K562 (cell line): ENCODE measurements around the gene TRIM26. TPM values are rescaled to one million over a fixed set of nuclear protein-coding genes. Genes with fewer than 3 reads are reported as not detected.

Source experiments
- ATAC-seq: fragments of 200-7000 bp; cut with Tn5 transposase; 3 replicates; pipeline ENCODE4 v1.9.1; 2020; ENCODE audit warnings: moderate library complexity
- BruUV-seq: library from RNA; stranded (reverse); fragments of 400-500 nt; replicated peaks from 2 replicates; lab custom pipeline; 2021; lab: Mats Ljungman, UMichigan
- CTCF ChIA-PET: fragments of 300-600 bp; formaldehyde crosslinking; extraction: SDS; loops from one replicate; lab custom pipeline; 2021; ENCODE audit warnings: low intra/inter-chr PET ratio; lab: Yijun Ruan, JAX
- POLR2A ChIA-PET: fragments of 300-600, 350-650 bp; sonication (Branson Sonifier 250); formaldehyde crosslinking; extraction: SDS; loops from one replicate; lab custom pipeline; 2021; ENCODE audit warnings: antibody characterized with exemption, inconsistent platforms; lab: Yijun Ruan, JAX
- DNase-seq, 4 experiments: peaks; one replicate each; pipeline versions ENCODE4 v3.0.0 to v3.0.0-alpha.2; 2011 to 2018; ENCODE audit warnings: low spot score in 3 of 4, mixed read lengths in 3 of 4; ENCODE audit errors: extremely low read depth in 1 of 4
- FAIRE-seq: peaks from 2 replicates; lab custom pipeline; 2011; peaks lifted over from hg19 to GRCh38; lab: Jason Lieb, UNC
- H2AFZ ChIP-seq: 2 replicates; pipeline ENCODE4 v1.6.0; 2011; ENCODE audit warnings: low read depth, low read length, control low read depth, inconsistent platforms
- H3K27ac ChIP-seq: fragments of 200-600 bp; 3 replicates; pipeline ENCODE4 v1.8.0; 2011; ENCODE audit warnings: low read depth, mild to moderate bottlenecking, control low read depth, inconsistent platforms, low read length, moderate library complexity, mixed read lengths; ENCODE audit errors: extremely low read depth
- H3K27me3 ChIP-seq, 2 experiments: fragments of 300-600 bp in 1 of 2; 2 replicates in 1 of 2; 3 replicates in 1 of 2; pipeline versions ENCODE4 v1.6.0 to v1.8.0; 2011; ENCODE audit warnings: inconsistent platforms in 2 of 2, low read length in 2 of 2, mild to moderate bottlenecking in 1 of 2, mixed read lengths in 1 of 2, moderate library complexity in 1 of 2; ENCODE audit not compliant: control insufficient read depth in 2 of 2, insufficient read depth in 2 of 2
- H3K36me3 ChIP-seq: fragments of 300-600 bp; 3 replicates; pipeline ENCODE4 v1.8.0; 2011; ENCODE audit warnings: mild to moderate bottlenecking, low read length, inconsistent platforms; ENCODE audit not compliant: control insufficient read depth, insufficient read depth
- H3K4me1 ChIP-seq, 2 experiments: fragments of 200-600 bp in 1 of 2; replicated peaks in 1 of 2; 2 replicates in 1 of 2; 3 replicates in 1 of 2; pipeline versions ENCODE4 v1.5.1 to v1.8.0; 2011; ENCODE audit warnings: inconsistent platforms in 2 of 2, low read length in 2 of 2, mild to moderate bottlenecking in 1 of 2, mixed read lengths in 1 of 2, moderate library complexity in 1 of 2; ENCODE audit not compliant: control insufficient read depth in 2 of 2, insufficient read depth in 2 of 2
- H3K4me2 ChIP-seq: 2 replicates; pipeline ENCODE4 v1.6.1; 2011; ENCODE audit warnings: low read length, control low read depth, inconsistent platforms, mixed read lengths; ENCODE audit not compliant: insufficient read depth
- H3K4me3 ChIP-seq: fragments of 200-600 bp; sonication (generic), shearing (Covaris generic); 2 replicates; pipeline ENCODE4 v1.5.1; 2016; ENCODE audit warnings: control low read depth, inconsistent platforms
- H3K79me2 ChIP-seq: fragments of 200-600 bp; 3 replicates; pipeline ENCODE4 v1.8.0; 2011; ENCODE audit warnings: low read length, inconsistent platforms; ENCODE audit not compliant: control insufficient read depth, insufficient read depth
- H3K9ac ChIP-seq, 2 experiments: 2 replicates each; pipeline versions ENCODE4 v1.6.0 to v1.6.1; 2011; ENCODE audit warnings: low read depth in 2 of 2, low read length in 2 of 2, control low read depth in 1 of 2, inconsistent platforms in 1 of 2, mild to moderate bottlenecking in 1 of 2, mixed read lengths in 1 of 2; ENCODE audit not compliant: insufficient read depth in 1 of 2
- H3K9me1 ChIP-seq: one replicate; pipeline ENCODE4 v1.6.0; 2011; ENCODE audit warnings: inconsistent platforms, mild to moderate bottlenecking, low read length, moderate library complexity; ENCODE audit not compliant: control insufficient read depth, insufficient read depth
- H3K9me3 ChIP-seq: replicated peaks from 2 replicates; pipeline ENCODE4 v1.5.1; 2011; ENCODE audit warnings: low read depth, low read length, inconsistent platforms; ENCODE audit not compliant: control insufficient read depth, insufficient read depth
- H4K20me1 ChIP-seq: replicated peaks from 2 replicates; pipeline ENCODE4 v1.6.1; 2011; ENCODE audit warnings: low read length, inconsistent platforms, mixed read lengths; ENCODE audit not compliant: control insufficient read depth, insufficient read depth
- CBFA2T3 ChIP-seq: fragments of 450-650 bp; IDR thresholded peaks from 2 replicates; pipeline ENCODE4 v1.6.1; 2017
- CREBBP ChIP-seq: IDR thresholded peaks from one replicate; pipeline ENCODE4 v1.6.1; 2012; ENCODE audit warnings: low read depth, mild to moderate bottlenecking, control low read depth, inconsistent platforms, low read length
- EWSR1 ChIP-seq: fragments of 450-650 bp; IDR thresholded peaks from 2 replicates; pipeline ENCODE4 v1.6.1; 2018; ENCODE audit warnings: borderline replicate concordance, mild to moderate bottlenecking, low read depth, moderate library complexity; ENCODE audit not compliant: partially characterized antibody
- KDM5B ChIP-seq: fragments of 200-600 bp; sonication (generic); IDR thresholded peaks from 2 replicates; pipeline ENCODE4 v1.6.1; 2012; ENCODE audit warnings: low read depth, mild to moderate bottlenecking, moderate library complexity, low read length, control low read depth, inconsistent platforms; ENCODE audit not compliant: insufficient replicate concordance
- MYBL2 ChIP-seq, 2 experiments: fragments of 450-650 bp in 1 of 2; sonication (generic) in 1 of 2; formaldehyde crosslinking in 1 of 2; IDR thresholded peaks; 2 replicates each; pipeline versions ENCODE4 v1.6.1 to v1.8.1; 2017 to 2022; ENCODE audit warnings: borderline replicate concordance in 1 of 2, inconsistent platforms in 1 of 2, low read depth in 1 of 2, mild to moderate bottlenecking in 1 of 2, missing genetic modification reagents in 1 of 2, moderate library complexity in 1 of 2
- SMAD4 ChIP-seq: fragments of 250-450 bp; sonication (Bioruptor Pico); conservative IDR thresholded peaks from 2 replicates; pipeline ENCODE4 v1.8.0; 2021; ENCODE audit warnings: inconsistent platforms, mild to moderate bottlenecking, moderate library complexity
- ZNF444 ChIP-seq: fragments of 250-450 bp; sonication (Bioruptor Pico); IDR thresholded peaks from 2 replicates; pipeline ENCODE4 v1.4.0; 2020; ENCODE audit warnings: mild to moderate bottlenecking, moderate library complexity
- WGBS: fragments of 100-300 bp; shearing (Covaris generic); methylation state at CpG from one replicate; pipeline ENCODE4 v1.1.6; 2016; ENCODE audit warnings: low coverage, mixed read lengths; ENCODE audit not compliant: insufficient coverage; ENCODE audit errors: missing lambda C conversion rate; 5-methylcytosine and 5-hydroxymethylcytosine counted together
- in situ Hi-C: fragments of 300-500 bp; cut with MboI; formaldehyde crosslinking; loops from 4 replicates; pipeline ENCODE4 v1.15.0; 2018; ENCODE audit warnings: inconsistent platforms, mixed read lengths
- intact Hi-C: fragments of 100-400 bp; cut with micrococcal nuclease; formaldehyde crosslinking; loops from 2 replicates; pipeline ENCODE4 v1.14.2; 2022
- polyA plus RNA-seq, 8 experiments: library from polyadenylated mRNA; depleted of rRNA in 4 of 8; stranded (reverse) in 5 of 8; unstranded in 3 of 8; fragments of >200 nt; fragmentation: Nextera tagmentation in 2 of 8; fragmentation: Illumina TruSeq in 1 of 8; extraction: Ambion mirVana in 2 of 8; extraction: Trizol in 1 of 8; gene quantifications; 2 replicates each; pipeline versions ENCODE4 v1.2.1 to v1.2.3, GENCODE V29; 2011 to 2014; ENCODE audit warnings: inconsistent platforms in 1 of 8, missing spikeins in 1 of 8
- total RNA-seq, 7 experiments: library from RNA; depleted of rRNA in 6 of 7; stranded (reverse); fragments of >200 nt in 6 of 7; fragmentation: Illumina TruSeq in 2 of 7; extraction: Trizol in 2 of 7; gene quantifications; 2 replicates each; pipeline versions ENCODE4 v1.2.1 to v1.2.3, GENCODE V29; 2011 to 2021; ENCODE audit warnings: low replicate concordance in 1 of 7

The TRIM26 gene
- total and polyA plus RNA-seq, 9 of the 15 experiments (the other 6 are each of a cell fraction or from before 2014, with no cell fraction given) = 0.80 to 5.0 (median 2.8) TPM

- BruUV-seq = no TSS peak
- no peaks in the 10 kb centered on the region for H3K36me3 ChIP-seq
- POLR2A ChIA-PET = interaction anchor here (0.7 kb wide), 1 partner anchor 231 kb away, joined by 3 read pairs; no protein-coding TSS in a partner anchor
- H3K27ac ChIP-seq = no peak overlapping the region
- no peak overlapping the region for H3K4me2 ChIP-seq
- H3K9ac ChIP-seq = no peak overlapping the region
- H3K9me3 ChIP-seq = no peaks in the 10 kb centered on the region
- no peak for DNase-seq
- CTCF ChIA-PET = no interaction called here
- no peak overlapping the region for H2AFZ ChIP-seq
- peaks cover 0 to 10% of the 10 kb centered on the region in 2 experiments; a peak in 2 of 5 replicates for H3K4me1 ChIP-seq
- H3K9me1 ChIP-seq = no peaks in the 10 kb centered on the region
- no peak for TF ChIP-seq SMAD4
- TF ChIP-seq EWSR1 = no peak
- TF ChIP-seq CBFA2T3 = no peak
- TF ChIP-seq MYBL2 (IDR thresholded peaks at IDR 0.05; ENCODE audit: low read depth) = no peak
- TF ChIP-seq MYBL2 (CRISPR knock-in tag; IDR thresholded peaks at IDR 0.05; ENCODE audit: borderline replicate concordance) = no peak
- TF ChIP-seq ZNF444 = no peak
- no peak for TF ChIP-seq CREBBP
- no peak for TF ChIP-seq KDM5B
- WGBS = 17% methylated on average over 12 of the region's 12 CpGs
- no peak overlapping the region for H3K4me3 ChIP-seq
- intact Hi-C loops (no loop called here), in situ Hi-C loops (no loop called here)
- no peak for ATAC-seq
- peaks cover 28 to 48% of the 10 kb centered on the region in 2 experiments for H3K27me3 ChIP-seq
- FAIRE-seq = no peak
- no peaks in the 10 kb centered on the region for H3K79me2 ChIP-seq
- H4K20me1 ChIP-seq = no peaks in the 10 kb centered on the region; the same call in 1 of the 2 replicates
Observed at GRCh38 chr6:30196376-30196775, 16.8 kb downstream of the TRIM26 start.
